OCI-LY1 (cell line): ENCODE data around the gene SELP.

Experiments
- CTCF ChIP-seq: fragments of 200-600 bp; sonication (generic), shearing (Covaris generic); IDR thresholded peaks from 2 replicates; pipeline ENCODE4 v1.5.1; 2017; ENCODE audit warnings: mild to moderate bottlenecking, antibody characterized with exemption, low read length, moderate library complexity, mixed read lengths
- EZH2 ChIP-seq: fragments of 200-600 bp; sonication (generic), shearing (Covaris generic); IDR thresholded peaks from 2 replicates; pipeline ENCODE4 v1.8.0; 2017; ENCODE audit warnings: borderline replicate concordance, mixed run types, mild to moderate bottlenecking, antibody characterized with exemption, low read length, moderate library complexity, mixed read lengths

- TF ChIP-seq CTCF (no peak), EZH2 (no peak)
Observed at GRCh38 chr1:169634145-169634544, 4.2 kb upstream of the SELP start.
